Measurements from ENCODE around the gene ZNF692.

DNA sequence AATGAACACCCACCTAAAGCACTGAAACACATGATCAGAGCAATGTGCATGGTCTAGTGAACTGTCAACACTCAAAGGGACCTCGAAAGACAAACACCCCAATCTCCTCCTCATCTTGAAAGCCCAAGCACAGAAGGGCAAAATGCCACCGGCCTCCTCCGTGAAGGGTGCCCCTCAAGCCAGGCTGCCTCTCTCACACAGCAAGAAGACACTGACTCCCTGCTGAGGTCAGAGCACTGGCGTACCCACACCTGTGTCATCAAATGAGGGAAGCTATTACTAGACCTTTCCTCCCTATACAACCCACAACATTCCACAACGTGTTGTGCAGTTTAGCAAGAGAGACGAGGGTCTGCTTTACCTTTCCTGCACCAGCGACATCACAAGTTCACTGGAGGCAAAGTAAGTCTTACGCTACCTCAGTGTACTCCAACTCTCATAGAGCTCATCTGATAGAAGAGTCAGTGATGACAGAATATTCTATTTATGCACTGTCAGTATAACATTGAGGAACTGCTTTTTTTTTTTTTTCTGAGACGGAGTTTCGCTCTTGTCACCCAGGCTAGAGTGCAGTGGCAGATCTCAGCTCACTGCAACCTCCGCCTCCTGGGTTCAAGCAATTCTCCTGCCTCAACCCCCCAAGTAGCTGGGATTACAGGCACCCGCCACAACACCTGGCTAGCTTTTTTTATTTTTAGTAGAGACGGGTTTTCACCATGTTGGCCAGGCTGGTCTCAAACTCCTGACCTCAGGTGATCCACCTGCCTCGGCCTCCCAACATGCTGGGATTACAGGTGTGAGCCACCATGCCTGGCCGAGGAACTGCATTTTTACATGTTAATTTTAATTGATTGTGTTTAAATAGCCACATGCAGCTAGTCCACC, 36.5 kb downstream of the ZNF692 start:
- TF ChIP-seq, protein P1, sequence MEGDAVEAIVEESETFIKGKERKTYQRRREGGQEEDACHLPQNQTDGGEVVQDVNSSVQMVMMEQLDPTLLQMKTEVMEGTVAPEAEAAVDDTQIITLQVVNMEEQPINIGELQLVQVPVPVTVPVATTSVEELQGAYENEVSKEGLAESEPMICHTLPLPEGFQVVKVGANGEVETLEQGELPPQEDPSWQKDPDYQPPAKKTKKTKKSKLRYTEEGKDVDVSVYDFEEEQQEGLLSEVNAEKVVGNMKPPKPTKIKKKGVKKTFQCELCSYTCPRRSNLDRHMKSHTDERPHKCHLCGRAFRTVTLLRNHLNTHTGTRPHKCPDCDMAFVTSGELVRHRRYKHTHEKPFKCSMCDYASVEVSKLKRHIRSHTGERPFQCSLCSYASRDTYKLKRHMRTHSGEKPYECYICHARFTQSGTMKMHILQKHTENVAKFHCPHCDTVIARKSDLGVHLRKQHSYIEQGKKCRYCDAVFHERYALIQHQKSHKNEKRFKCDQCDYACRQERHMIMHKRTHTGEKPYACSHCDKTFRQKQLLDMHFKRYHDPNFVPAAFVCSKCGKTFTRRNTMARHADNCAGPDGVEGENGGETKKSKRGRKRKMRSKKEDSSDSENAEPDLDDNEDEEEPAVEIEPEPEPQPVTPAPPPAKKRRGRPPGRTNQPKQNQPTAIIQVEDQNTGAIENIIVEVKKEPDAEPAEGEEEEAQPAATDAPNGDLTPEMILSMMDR (IDR thresholded peaks at IDR 0.05; ENCODE audit: low read depth, low read length, poor library complexity, severe bottlenecking) = no peak
- no peak for TF ChIP-seq EZH2phosphoT487 (IDR thresholded peaks at IDR 0.05; ENCODE audit: borderline replicate concordance, low read length)

Measured in DOHH2 (cell line).